Activated CD4-positive, alpha-beta T cell treated with anti-CD3 and anti-CD28 coated beads, Interleukin-2, amount 50 U/mL, for 1 hour (primary cell): Measurements from ENCODE around the gene SURF2.
"Not testable (repeated sequence)": the region's sequence is repeated elsewhere in the genome, so short reads cannot be mapped to it uniquely, and the experiment has no call there.

Source experiments
- DNase-seq: peaks from one replicate; pipeline ENCODE4 v3.0.0-alpha.2; 2020

Gene SURF2

GRCh38 chr9:133357656-133358055 lies 1.3 kb downstream of the SURF2 start:
- no peak for DNase-seq

GRCh38 chr9:133359399-133360175 lies 3.2 kb downstream of the SURF2 start:
- DNase-seq = no peak

GRCh38 chr9:133360400-133361393 lies 4.3 kb downstream of the SURF2 start:
- no peak for DNase-seq

GRCh38 chr9:133361507-133362092 lies 5.2 kb downstream of the SURF2 start:
- DNase-seq = no peak

GRCh38 chr9:133362359-133363044 lies 6.2 kb downstream of the SURF2 start:
- DNase-seq = no peak

- no peak for DNase-seq
These were observed 10.1 kb downstream of the SURF2 start for GRCh38 chr9:133366435-133366834.

- DNase-seq = no peak
These were observed 10.9 kb downstream of the SURF2 start for GRCh38 chr9:133367221-133367620.

GRCh38 chr9:133367778-133368177 lies 11.4 kb downstream of the SURF2 start:
- DNase-seq = no peak

- no peak for DNase-seq
These were observed 12.0 kb downstream of the SURF2 start for GRCh38 chr9:133368249-133368881.

- DNase-seq = no peak
These were observed 13.1 kb downstream of the SURF2 start for GRCh38 chr9:133369422-133369821.

- no peak for DNase-seq
These were observed 13.6 kb downstream of the SURF2 start for GRCh38 chr9:133369933-133370332.

GRCh38 chr9:133370685-133371084 lies 14.3 kb downstream of the SURF2 start:
- DNase-seq = peak; percentile 38

GRCh38 chr9:133371261-133371711 lies 14.9 kb downstream of the SURF2 start:
- peak; percentile 65 for DNase-seq

- no peak for DNase-seq
These were observed 15.8 kb downstream of the SURF2 start for GRCh38 chr9:133372144-133372543.

- no peak for DNase-seq
These were observed 18.3 kb downstream of the SURF2 start for GRCh38 chr9:133374612-133375115.

GRCh38 chr9:133375116-133375723 lies 18.9 kb downstream of the SURF2 start:
- DNase-seq = no peak

- DNase-seq = peak; percentile 94
These were observed 19.6 kb downstream of the SURF2 start, which contains the start of the genes STKLD1 and SURF4 for GRCh38 chr9:133375724-133376654. STKLD1 (plus strand) TSS chr9:133376366; CDS start chr9:133376474, 108 bp downstream. SURF4 (minus strand) TSS chr9:133376060; CDS start chr9:133375969, 91 bp downstream.

- DNase-seq = not testable (repeated sequence)
These were observed 20.9 kb downstream of the SURF2 start for GRCh38 chr9:133377280-133377679.

- DNase-seq = no peak
These were observed 21.4 kb downstream of the SURF2 start for GRCh38 chr9:133377721-133378216.
